B cell (primary cell): ENCODE results near the gene PCDHA3. TPM values are rescaled to one million over a fixed set of nuclear protein-coding genes. Genes with fewer than 3 reads are reported as not detected.

ENCODE experiments used
- ATAC-seq: fragments of 200-7000 bp; cut with Tn5 transposase; one replicate; pipeline ENCODE4 v1.10.0; 2021; ENCODE audit warnings: low read depth, mild to moderate bottlenecking, moderate number of reproducible peaks, moderate library complexity
- CTCF ChIA-PET: fragments of 350-600 bp; sonication (Branson Sonifier 250); formaldehyde crosslinking; loops from one replicate; lab custom pipeline; 2021; ENCODE audit warnings: antibody characterized with exemption, inconsistent platforms; lab: Charles Lee
- POLR2A ChIA-PET: fragments of 350-600 bp; sonication (Branson Sonifier 250); formaldehyde crosslinking; loops from one replicate; lab custom pipeline; 2021; ENCODE audit warnings: antibody characterized with exemption; lab: Charles Lee
- DNase-seq: peaks from one replicate; pipeline ENCODE4 v3.0.0; 2013
- H2AFZ ChIP-seq: 2 replicates; pipeline ENCODE4 v1.6.1; 2012; ENCODE audit warnings: mild to moderate bottlenecking, low read depth, low read length; ENCODE audit not compliant: insufficient read depth, poor library complexity, severe bottlenecking
- H3K27ac ChIP-seq, 2 donors: 1 replicate in 1 of 2; 2 replicates in 1 of 2; pipeline ENCODE4 v1.5.1; 2012 to 2013; ENCODE audit warnings: low read length in 2 of 2, mild to moderate bottlenecking in 2 of 2, moderate library complexity in 1 of 2
- H3K27me3 ChIP-seq, 4 experiments: fragments of 200-600 bp in 1 of 4; sonication (generic) in 1 of 4; replicated peaks in 1 of 4; 1 replicate in 2 of 4; 2 replicates in 2 of 4; pipeline versions ENCODE4 v1.6.1 to v1.7.0; 2013 to 2016; ENCODE audit warnings: low read length in 3 of 4, mild to moderate bottlenecking in 2 of 4, mixed read lengths in 1 of 4, moderate library complexity in 1 of 4; ENCODE audit not compliant: insufficient read depth in 4 of 4, control insufficient read depth in 3 of 4; ENCODE audit errors: control extremely low read depth in 1 of 4
- H3K36me3 ChIP-seq, 2 experiments: replicated peaks in 1 of 2; 1 replicate in 1 of 2; 2 replicates in 1 of 2; pipeline versions ENCODE4 v1.6.1 to v1.7.1; 2013; ENCODE audit warnings: low read length in 1 of 2; ENCODE audit not compliant: insufficient read depth in 2 of 2, control insufficient read depth in 1 of 2; ENCODE audit errors: control extremely low read depth in 1 of 2, extremely low read depth in 1 of 2
- H3K4me1 ChIP-seq, 2 donors: fragments of 200-600 bp in 1 of 2; sonication (generic) in 1 of 2; 1 replicate in 1 of 2; 2 replicates in 1 of 2; pipeline versions ENCODE4 v1.5.1 to v1.6.1; 2013 to 2017; ENCODE audit warnings: low read length in 2 of 2; ENCODE audit not compliant: control insufficient read depth in 2 of 2, insufficient read depth in 2 of 2
- H3K4me2 ChIP-seq: replicated peaks from 2 replicates; pipeline ENCODE3; 2012; ENCODE audit warnings: mild to moderate bottlenecking, low read depth, low read length; ENCODE audit not compliant: poor library complexity, severe bottlenecking
- H3K4me3 ChIP-seq, 5 experiments: fragments of 200-600 bp in 1 of 5; sonication (generic) in 1 of 5; 1 replicate in 3 of 5; 2 replicates in 2 of 5; pipeline versions ENCODE4 v1.5.1 to v1.7.0; 2011 to 2016; ENCODE audit warnings: low read length in 4 of 5, mild to moderate bottlenecking in 4 of 5, low read depth in 2 of 5, control low read depth in 1 of 5, moderate library complexity in 1 of 5; ENCODE audit not compliant: insufficient read depth in 1 of 5; ENCODE audit errors: control extremely low read depth in 1 of 5, extremely low read depth in 1 of 5
- H3K79me2 ChIP-seq: fragments of 200-600 bp; sonication (generic); one replicate; pipeline ENCODE4 v1.6.0; 2016; ENCODE audit warnings: low read length; ENCODE audit not compliant: control insufficient read depth, insufficient read depth
- H3K9ac ChIP-seq: fragments of 200-600 bp; sonication (generic); 2 replicates; pipeline ENCODE4 v1.6.1; 2017; ENCODE audit warnings: mild to moderate bottlenecking, low read length, moderate library complexity
- H3K9me3 ChIP-seq, 3 donors: one replicate each; pipeline versions ENCODE4 v1.6.1 to v1.7.1; 2013; ENCODE audit warnings: low read length in 2 of 3; ENCODE audit not compliant: control insufficient read depth in 2 of 3, insufficient read depth in 1 of 3; ENCODE audit errors: control extremely low read depth in 1 of 3
- H4K20me1 ChIP-seq: 2 replicates; pipeline ENCODE4 v1.6.0; 2012; ENCODE audit warnings: mild to moderate bottlenecking, low read length; ENCODE audit not compliant: insufficient read depth, control insufficient read depth, poor library complexity, severe bottlenecking
- H3K27ac Mint-ChIP-seq: one replicate; pipeline ENCODE4 v1.8.0; 2021; ENCODE audit warnings: mixed read lengths
- H3K27me3 Mint-ChIP-seq: one replicate; pipeline ENCODE4 v1.8.0; 2021; ENCODE audit warnings: mixed read lengths
- H3K4me1 Mint-ChIP-seq: one replicate; pipeline ENCODE4 v1.8.0; 2021; ENCODE audit warnings: mixed read lengths
- H3K4me3 Mint-ChIP-seq: one replicate; pipeline ENCODE4 v1.8.0; 2021; ENCODE audit warnings: mixed read lengths
- H3K9me3 Mint-ChIP-seq: one replicate; pipeline ENCODE4 v1.8.0; 2022; ENCODE audit warnings: mixed read lengths; ENCODE audit not compliant: insufficient read depth
- CTCF ChIP-seq: fragments of 200-600 bp; IDR thresholded peaks from one replicate; pipeline ENCODE4 v1.8.0; 2022; ENCODE audit warnings: antibody characterized with exemption, mild to moderate bottlenecking
- EZH2 ChIP-seq: IDR thresholded peaks from 2 replicates; pipeline ENCODE4 v1.6.1; 2012; ENCODE audit warnings: borderline replicate concordance, low read depth, mild to moderate bottlenecking, moderate library complexity, low read length; ENCODE audit not compliant: insufficient read depth, poor library complexity, severe bottlenecking
- WGBS: methylation state at CpG from one replicate; pipeline ENCODE4 v1.1.5; 2013; ENCODE audit warnings: missing lambda C conversion rate; ENCODE audit not compliant: insufficient coverage; 5-methylcytosine and 5-hydroxymethylcytosine counted together
- intact Hi-C: fragments of 100-400 bp; cut with micrococcal nuclease; formaldehyde crosslinking; loops from one replicate; pipeline ENCODE4 v1.10.0; 2022
- polyA plus RNA-seq: library from polyadenylated mRNA; depleted of rRNA; stranded (reverse); fragments of >200 nt; gene quantifications from 2 replicates; pipeline ENCODE4 v1.2.3, GENCODE V29; 2012
- total RNA-seq, 2 donors: library from RNA; stranded (reverse); fragments of 120-200 nt in 1 of 2; gene quantifications; 1 replicate in 1 of 2; 2 replicates in 1 of 2; pipeline versions ENCODE4 v1.2.3 to v1.2.4, GENCODE V29; 2013 to 2022

PCDHA3 gene
- total and polyA plus RNA-seq, 2 donors (not counting 1 experiment from before 2014, with no cell fraction given) = not detected

DNA sequence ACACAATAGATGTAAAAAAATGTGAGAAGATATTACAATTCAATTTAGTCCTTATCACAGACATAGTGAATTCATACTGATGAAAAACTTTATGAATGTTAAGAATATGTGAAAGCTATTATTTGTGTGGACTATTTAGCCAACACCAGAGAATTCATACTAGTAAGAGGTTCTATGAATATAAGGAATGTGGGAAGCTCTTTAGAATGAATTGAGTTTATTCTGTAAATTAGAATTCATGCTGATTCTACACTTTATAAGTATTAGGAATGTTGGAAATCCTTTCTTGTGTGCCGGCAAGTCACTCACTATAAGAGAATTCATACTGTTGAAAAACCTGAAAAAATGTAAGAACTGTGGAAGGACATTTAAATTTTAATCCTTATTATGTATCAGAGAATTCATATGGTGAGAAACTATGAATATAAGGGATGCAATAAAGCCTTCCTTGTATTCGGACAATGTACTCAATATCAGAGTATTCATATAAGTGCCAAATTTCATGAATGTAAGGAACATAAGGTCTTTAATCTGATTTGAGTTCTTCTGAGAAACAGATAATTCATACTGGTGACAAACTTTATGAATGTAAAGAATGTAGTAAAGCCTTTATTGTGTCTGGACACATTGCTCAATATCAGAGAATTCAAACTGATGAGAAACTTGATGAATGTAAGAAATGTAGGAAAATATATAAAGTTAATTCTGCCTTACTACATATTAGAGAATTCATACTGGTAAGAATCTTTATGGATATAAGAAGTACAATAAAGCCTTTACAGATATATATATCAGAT, 36.5 kb upstream of the PCDHA3 start:
- intact Hi-C loops = no loop called here
- no peaks in the 10 kb centered on the region for H3K36me3 ChIP-seq
- H4K20me1 ChIP-seq = no peaks in the 10 kb centered on the region
- H3K27me3 ChIP-seq = no peaks in the 10 kb centered on the region
- H3K4me3 ChIP-seq = no peak overlapping the region
- Mint-ChIP-seq H3K27ac (no peak overlapping the region), H3K4me3 (no peak overlapping the region), H3K4me1 (no peaks in the 10 kb centered on the region), H3K27me3 (no peaks in the 10 kb centered on the region), H3K9me3 (peaks cover 10% of the 10 kb centered on the region)
- no CpG with 5 or more reads among the region's 2 CpGs for WGBS
- H2AFZ ChIP-seq = no peak overlapping the region
- no peaks in the 10 kb centered on the region for H3K4me1 ChIP-seq
- ChIA-PET CTCF (no interaction called here), POLR2A (no interaction called here)
- peaks cover 5 to 77% (median 41%) of the 10 kb centered on the region in 3 donors for H3K9me3 ChIP-seq
- H3K79me2 ChIP-seq = no peaks in the 10 kb centered on the region
- DNase-seq = peak; percentile 3
- no peak for TF ChIP-seq CTCF
- no peak for TF ChIP-seq EZH2
- ATAC-seq = no peak
- H3K9ac ChIP-seq = no peak overlapping the region
- no peak overlapping the region for H3K4me2 ChIP-seq
- H3K27ac ChIP-seq = no peak overlapping the region

DNA sequence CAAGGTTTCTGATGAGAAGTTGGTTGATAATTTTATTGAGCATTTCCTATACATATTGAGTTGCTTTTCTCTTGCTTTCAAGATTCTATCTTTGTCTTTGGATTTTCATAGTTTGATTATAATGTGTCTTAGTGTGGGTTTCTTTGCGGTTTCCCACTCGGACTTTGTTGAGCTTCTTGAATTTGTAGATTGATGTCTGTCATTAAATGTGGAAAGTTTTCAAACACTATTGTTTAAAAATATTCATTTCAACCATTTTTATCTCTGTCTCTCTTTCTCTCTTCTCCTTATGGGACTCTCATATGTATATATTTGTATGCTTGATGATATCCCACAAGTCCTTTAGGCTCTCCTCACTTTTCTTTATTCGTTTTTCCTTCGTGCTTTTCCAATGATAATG, 33.4 kb upstream of the PCDHA3 start:
- no peaks in the 10 kb centered on the region for H3K27me3 ChIP-seq
- peaks cover 15 to 74% (median 31%) of the 10 kb centered on the region in 3 donors for H3K9me3 ChIP-seq
- no peaks in the 10 kb centered on the region for H4K20me1 ChIP-seq
- no peak overlapping the region for H3K27ac Mint-ChIP-seq
- DNase-seq (no peak), ATAC-seq (no peak)
- H3K36me3 ChIP-seq = no peaks in the 10 kb centered on the region
- H3K9me3 Mint-ChIP-seq = peaks cover 17% of the 10 kb centered on the region
- H3K4me1 ChIP-seq = no peaks in the 10 kb centered on the region
- ChIA-PET CTCF (no interaction called here), POLR2A (no interaction called here)
- no peak overlapping the region for H3K4me2 ChIP-seq
- no peaks in the 10 kb centered on the region for H3K79me2 ChIP-seq
- H3K4me1 Mint-ChIP-seq = no peaks in the 10 kb centered on the region
- no peak overlapping the region for H3K4me3 ChIP-seq
- no peak overlapping the region for H3K4me3 Mint-ChIP-seq
- intact Hi-C loops = no loop called here
- no peak overlapping the region for H3K27ac ChIP-seq
- H3K9ac ChIP-seq = no peak overlapping the region
- no peaks in the 10 kb centered on the region for H3K27me3 Mint-ChIP-seq
- TF ChIP-seq CTCF = no peak
- no peak for TF ChIP-seq EZH2
- H2AFZ ChIP-seq = no peak overlapping the region
- no CpG with 5 or more reads among the region's 4 CpGs for WGBS
